Hematopoietic multipotent progenitor cell treated with erythropoietin and hydrocortisone succinate and interleukin-3 and kit ligand, for 8 days (in vitro differentiated cells): ENCODE results near the gene TSEN34.
A peak's percentile ranks its signal among the peaks of the same experiment; 100 is the strongest.
"Not testable (repeated sequence)": the region's sequence is repeated elsewhere in the genome, so short reads cannot be mapped to it uniquely, and the experiment has no call there.

Experiments
- DNase-seq: peaks from one replicate; pipeline ENCODE4 v3.0.0-alpha.2; 2015

TSEN34 gene

DNA sequence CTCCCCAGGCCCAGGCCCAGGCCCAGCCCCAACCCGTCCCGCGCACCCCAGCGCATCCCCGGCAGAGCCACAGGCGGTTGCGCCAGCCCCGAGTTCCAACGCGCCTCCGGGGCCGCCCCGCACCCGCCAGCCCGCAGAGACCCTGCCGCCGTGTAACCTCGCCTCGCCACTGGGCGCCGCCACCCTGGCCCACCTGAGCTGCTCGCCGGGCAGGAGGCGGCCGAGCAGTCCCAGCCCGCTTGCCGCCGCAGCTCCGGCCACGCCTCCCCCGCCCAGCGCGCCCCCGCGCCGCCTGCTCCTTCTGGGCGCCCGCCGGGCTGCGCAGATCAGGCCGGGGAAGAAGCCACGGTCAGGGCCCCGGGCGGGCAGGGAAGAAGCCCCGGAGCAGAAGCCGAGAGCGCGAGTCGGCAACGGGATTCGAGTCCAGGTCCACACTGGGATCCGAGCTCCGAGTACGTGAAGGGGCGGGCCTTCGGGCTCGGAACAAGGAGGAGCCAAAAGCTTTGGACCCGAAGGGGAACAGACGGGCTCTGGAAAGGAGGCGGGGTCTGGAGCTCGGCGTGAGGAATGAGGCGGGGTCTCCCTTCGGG lies 1.9 kb upstream of the TSEN34 start, which contains the start of gene MBOAT7:
Gene MBOAT7, minus strand, starts transcription at position 436 of the 590 bp plus-strand sequence. CDS start 1,072 bp downstream, outside the sequence.
- DNase-seq: no peak

DNA sequence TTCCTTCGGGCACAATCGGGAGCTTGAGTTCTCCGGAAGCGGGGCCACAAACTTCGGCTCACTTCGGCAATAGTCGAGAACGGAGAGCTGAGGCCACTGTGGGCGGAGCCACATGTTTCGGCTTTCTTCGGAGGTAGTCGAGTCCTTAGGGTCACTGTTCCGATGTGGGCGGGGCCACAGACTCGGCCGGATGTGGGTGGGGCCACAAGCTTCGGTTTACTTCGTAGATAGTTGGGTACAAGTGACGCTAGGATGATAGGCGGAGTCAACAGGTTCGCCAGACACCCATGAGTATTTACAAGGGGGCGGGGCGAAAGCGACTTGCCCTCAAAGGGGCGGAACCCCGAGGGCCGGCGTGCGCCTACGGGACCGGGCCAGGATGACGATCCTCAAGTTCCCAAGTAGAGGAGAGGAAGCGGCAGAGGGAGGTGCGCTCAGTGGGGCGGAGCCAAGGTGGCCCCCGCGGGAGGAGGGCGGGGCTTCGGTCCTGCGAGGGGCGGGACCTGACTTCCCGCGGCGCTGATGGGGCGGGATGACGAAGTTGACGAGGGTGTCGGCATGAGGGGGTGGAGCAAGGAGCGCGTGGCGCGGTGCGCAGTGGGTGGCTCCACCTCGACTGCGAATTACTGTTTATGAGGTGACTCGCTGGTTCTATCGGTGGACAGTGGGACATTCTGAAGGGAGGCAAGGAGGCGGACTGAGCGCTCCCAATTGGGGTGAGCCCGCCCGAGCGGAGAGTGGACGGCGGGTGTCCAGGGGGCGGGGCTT lies 1.2 kb upstream of the TSEN34 start:
- peak; percentile 100 for DNase-seq

DNA sequence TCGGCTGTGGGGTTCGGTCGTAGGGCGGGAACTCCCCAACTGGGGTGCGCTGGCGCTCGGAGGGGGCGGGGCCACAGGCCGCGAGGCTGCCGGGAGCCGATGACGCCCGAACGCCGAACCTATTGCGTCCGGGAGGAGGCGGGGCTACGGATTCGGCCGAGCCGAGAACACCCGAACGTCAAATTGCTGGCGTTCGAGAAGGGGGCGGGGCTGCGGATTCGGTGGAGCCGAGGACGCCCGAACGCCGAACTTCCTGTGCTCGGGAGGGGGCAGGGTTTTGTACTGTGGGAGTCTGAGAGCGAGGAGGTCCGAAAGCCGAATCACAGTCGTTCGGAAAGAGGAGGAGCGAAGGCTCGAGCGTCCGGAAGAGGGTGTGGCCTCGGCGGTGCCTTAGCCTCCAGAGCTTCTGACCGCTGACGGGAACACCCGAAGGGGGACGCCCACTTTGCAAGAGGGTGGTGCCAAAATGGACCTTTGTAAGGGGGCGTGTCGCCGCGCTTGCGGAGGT lies 551 bp upstream of the TSEN34 start:
- DNase-seq: peak; percentile 99

GRCh38 chr19:54191811-54192453 lies 824 bp downstream of the TSEN34 start:
- DNase-seq: no peak

- no peak for DNase-seq
Observed at GRCh38 chr19:54193011-54193410, 1.9 kb downstream of the TSEN34 start.

- not testable (repeated sequence) for DNase-seq
Observed at GRCh38 chr19:54194463-54194862, 3.4 kb downstream of the TSEN34 start.

DNA sequence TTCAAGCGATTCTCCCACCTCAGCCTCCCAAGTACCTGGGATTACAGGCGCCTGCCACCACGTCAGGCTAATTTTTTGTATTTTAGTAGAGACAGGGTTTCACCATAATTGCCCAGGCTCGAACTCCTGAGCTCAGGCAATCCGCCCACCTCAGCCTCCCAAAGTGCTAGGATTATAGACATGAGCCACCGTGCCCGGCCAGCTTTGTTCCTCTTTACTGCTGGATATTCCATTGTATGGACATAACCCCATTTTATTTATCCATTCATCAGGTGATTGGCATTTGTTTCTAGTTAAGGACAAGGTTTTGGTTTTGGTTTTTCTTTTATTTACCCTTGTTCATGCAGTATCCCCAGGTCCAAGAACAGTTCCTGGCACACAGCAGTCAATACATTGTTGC lies 5.4 kb downstream of the TSEN34 start:
- DNase-seq: no peak

DNA sequence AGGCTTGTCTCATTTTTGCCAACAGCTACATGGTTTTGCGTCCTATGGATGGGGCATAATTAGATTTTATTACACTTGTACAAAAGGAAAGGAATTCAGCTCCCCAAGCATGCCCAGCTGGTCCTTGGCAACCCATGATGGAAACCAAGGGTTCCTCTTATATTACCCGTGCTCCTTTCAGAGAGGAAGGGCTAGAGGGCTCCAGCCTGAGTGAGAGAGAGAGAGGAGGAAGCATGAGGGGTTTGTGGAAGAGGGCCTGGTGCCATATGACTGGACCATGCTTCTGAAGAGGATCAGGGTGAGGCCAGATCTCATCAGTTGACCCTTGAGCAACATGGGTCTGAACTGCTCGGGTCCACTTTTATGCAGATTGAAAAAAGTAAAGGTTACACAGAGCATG lies 6.0 kb downstream of the TSEN34 start:
- no peak for DNase-seq

- DNase-seq: no peak
Observed at GRCh38 chr19:54199401-54199800, 8.3 kb downstream of the TSEN34 start.

DNA sequence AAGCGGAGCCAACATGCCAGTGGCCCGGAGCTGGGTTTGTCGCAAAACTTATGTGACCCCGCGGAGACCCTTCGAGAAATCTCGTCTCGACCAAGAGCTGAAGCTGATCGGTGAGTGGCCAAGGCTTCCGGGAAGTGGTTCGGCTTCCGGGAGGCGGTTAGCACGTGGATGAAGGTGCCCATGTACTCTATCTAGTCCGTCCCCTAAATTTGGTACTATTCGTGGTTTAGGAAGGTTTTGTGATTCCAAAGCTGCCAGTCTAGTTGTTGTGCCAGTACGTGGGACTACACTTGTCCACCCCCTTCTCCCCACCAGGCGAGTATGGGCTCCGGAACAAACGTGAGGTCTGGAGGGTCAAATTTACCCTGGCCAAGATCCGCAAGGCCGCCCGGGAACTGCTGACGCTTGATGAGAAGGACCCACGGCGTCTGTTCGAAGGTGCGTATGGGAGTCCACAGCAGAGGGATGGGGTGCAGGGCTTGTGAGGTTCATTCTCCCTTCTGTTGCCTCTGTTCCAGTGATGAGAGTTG lies 10.1 kb downstream of the TSEN34 start:
- DNase-seq: no peak

- DNase-seq: no peak
Observed at GRCh38 chr19:54201980-54202379, 10.9 kb downstream of the TSEN34 start.

- peak; percentile 30 for DNase-seq
Observed at GRCh38 chr19:54203151-54203611, 12.1 kb downstream of the TSEN34 start.

GRCh38 chr19:54204767-54205468 lies 13.8 kb downstream of the TSEN34 start:
- no peak for DNase-seq

GRCh38 chr19:54206030-54206830 lies 15.1 kb downstream of the TSEN34 start:
- no peak for DNase-seq

DNA sequence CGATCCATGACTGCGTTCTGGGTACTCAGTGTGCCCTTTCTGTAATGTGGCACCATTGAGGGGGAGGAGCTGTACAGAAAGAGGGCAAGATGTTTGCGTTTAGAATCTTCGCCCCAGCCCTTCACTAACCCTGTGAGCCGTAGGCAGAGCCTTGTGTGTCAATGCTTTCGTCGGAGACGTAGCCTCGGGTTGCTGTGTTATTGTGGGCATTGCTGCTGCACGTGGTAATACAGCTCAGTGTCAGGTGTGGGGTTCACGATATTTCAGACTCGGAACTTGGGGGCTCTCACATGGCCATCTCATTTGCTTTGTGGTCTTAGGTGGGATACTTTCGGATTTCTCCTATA lies 15.7 kb downstream of the TSEN34 start:
- no peak for DNase-seq

GRCh38 chr19:54207193-54207592 lies 16.1 kb downstream of the TSEN34 start:
- DNase-seq: not testable (repeated sequence)

- no peak for DNase-seq
Observed at GRCh38 chr19:54207676-54207982, 16.5 kb downstream of the TSEN34 start.

GRCh38 chr19:54207983-54208783 lies 17.1 kb downstream of the TSEN34 start:
- peak; percentile 96 for DNase-seq

GRCh38 chr19:54208784-54209057 lies 17.6 kb downstream of the TSEN34 start:
- peak; percentile 29 for DNase-seq

- no peak for DNase-seq
Observed at GRCh38 chr19:54209058-54209810, 18.1 kb downstream of the TSEN34 start.
